OCI-LY1 (cell line): ENCODE results near the gene SF3B3.

Source experiments
- CTCF ChIP-seq: fragments of 200-600 bp; sonication (generic), shearing (Covaris generic); IDR thresholded peaks from 2 replicates; pipeline ENCODE4 v1.5.1; 2017; ENCODE audit warnings: mild to moderate bottlenecking, antibody characterized with exemption, low read length, moderate library complexity, mixed read lengths
- EZH2 ChIP-seq: fragments of 200-600 bp; sonication (generic), shearing (Covaris generic); IDR thresholded peaks from 2 replicates; pipeline ENCODE4 v1.8.0; 2017; ENCODE audit warnings: borderline replicate concordance, mixed run types, mild to moderate bottlenecking, antibody characterized with exemption, low read length, moderate library complexity, mixed read lengths

- no peak for TF ChIP-seq CTCF
- TF ChIP-seq EZH2 = no peak
Observed at GRCh38 chr16:70563636-70564035, 40.0 kb downstream of the SF3B3 start.
